Thyroid gland (tissue), 4 donors: ENCODE results near the gene POGZ. TPM values are rescaled to one million over a fixed set of nuclear protein-coding genes. Genes with fewer than 3 reads are reported as not detected.

Experiments used
- DNase-seq, 2 donors: peaks; one replicate each; pipeline ENCODE4 v3.0.0-alpha.2; 2019
- H3K27ac ChIP-seq, 3 donors: fragments of 200-600 bp; sonication (generic); 1 replicate in 2 of 3; 2 replicates in 1 of 3; pipeline ENCODE4 v1.5.1; 2016 to 2019; ENCODE audit warnings: mild to moderate bottlenecking in 1 of 3, moderate library complexity in 1 of 3
- H3K27me3 ChIP-seq: fragments of 200-600 bp; sonication (generic); one replicate; pipeline ENCODE4 v1.5.1; 2019
- H3K36me3 ChIP-seq, 2 donors: fragments of 200-600 bp; sonication (generic); one replicate each; pipeline ENCODE4 v1.5.1; 2016 to 2019
- H3K4me1 ChIP-seq, 2 donors: fragments of 200-600 bp; sonication (generic); one replicate each; pipeline ENCODE4 v1.5.1; 2017 to 2019
- H3K4me3 ChIP-seq, 3 donors: fragments of 200-600 bp; sonication (generic); replicated peaks in 1 of 3; 1 replicate in 2 of 3; 2 replicates in 1 of 3; pipeline ENCODE4 v1.5.1; 2016; ENCODE audit warnings: mild to moderate bottlenecking in 1 of 3
- H3K9me3 ChIP-seq: fragments of 200-600 bp; sonication (generic); one replicate; pipeline ENCODE4 v1.5.1; 2017
- POLR2A ChIP-seq, 2 donors: fragments of 450-650 bp; IDR thresholded peaks; one replicate each; pipeline ENCODE4 v1.6.1; 2017; ENCODE audit warnings: antibody characterized with exemption in 2 of 2, mild to moderate bottlenecking in 2 of 2, moderate library complexity in 1 of 2
- WGBS, 2 donors: methylation state at CpG; one replicate each; pipeline ENCODE4 v1.1.5; 2017; 5-methylcytosine and 5-hydroxymethylcytosine counted together
- intact Hi-C: fragments of 100-400 bp; cut with DNase I; formaldehyde crosslinking; loops from one replicate; pipeline ENCODE4 v1.15.1; 2023
- total RNA-seq, 4 donors: library from RNA; depleted of rRNA; stranded (reverse); fragments of >200 nt; gene quantifications; one replicate each; pipeline ENCODE4 v1.2.3, GENCODE V29; 2016
- TF ChIP-seq, protein P1 (sequence below), 6 experiments: fragments of 200-600 bp in 3 of 6; fragments of 450-650 bp in 3 of 6; sonication (generic) in 3 of 6; IDR thresholded peaks; one replicate each; pipeline ENCODE4 v1.5.1; 2016 to 2019; ENCODE audit warnings: antibody characterized with exemption in 6 of 6, mild to moderate bottlenecking in 2 of 6, inconsistent platforms in 1 of 6, moderate library complexity in 1 of 6

POGZ gene
- total RNA-seq, 4 donors from 2014 or later: 66.0 to 103 (median 88.3) TPM

DNA sequence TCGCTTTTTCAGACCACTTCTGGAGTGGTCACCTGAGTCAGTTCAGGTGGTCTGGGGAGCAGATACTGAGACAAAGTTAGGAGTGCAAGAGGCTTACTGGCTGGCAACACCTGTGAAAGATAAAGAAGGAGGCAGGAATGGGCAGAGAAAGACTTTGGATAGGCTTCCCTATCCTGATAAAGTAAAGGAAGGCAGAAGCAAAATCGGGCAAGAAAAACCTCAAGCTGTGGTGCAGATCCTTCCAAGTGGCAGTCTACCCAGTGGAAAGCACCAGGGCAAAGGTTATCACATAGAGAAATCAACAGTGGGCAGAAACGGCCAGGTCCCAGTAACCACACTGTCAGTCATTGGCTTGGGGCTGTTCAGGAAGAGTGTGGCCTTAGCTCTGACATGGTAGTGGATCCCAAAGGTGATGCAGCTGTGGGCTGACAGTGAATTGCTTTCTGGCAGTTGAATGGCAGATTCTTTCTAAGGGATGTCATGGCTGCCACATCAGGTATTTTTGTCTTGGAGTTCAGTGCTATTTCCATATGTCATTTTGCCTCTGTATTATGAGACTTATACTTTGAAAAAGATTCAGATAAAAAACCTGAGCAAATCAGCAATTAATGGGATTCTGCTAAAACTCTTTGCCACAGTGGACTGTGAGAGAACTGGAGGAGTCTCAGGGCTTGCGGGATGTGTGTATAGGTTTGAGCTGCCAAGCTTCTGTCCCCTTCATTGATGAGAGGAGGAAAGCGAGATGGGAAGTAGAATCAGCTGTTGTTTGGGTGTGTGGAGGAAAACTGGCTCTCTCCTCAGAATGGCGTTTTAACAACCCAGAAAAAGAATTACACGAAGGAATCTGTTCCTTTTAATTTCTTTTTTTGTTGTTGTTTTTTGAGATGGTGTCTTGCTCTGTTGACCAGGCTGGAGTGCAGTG, 43.8 kb upstream of the POGZ start:
- no peaks in the 10 kb centered on the region for H3K36me3 ChIP-seq
- no peak for DNase-seq
- no peaks in the 10 kb centered on the region for H3K9me3 ChIP-seq
- H3K4me3 ChIP-seq: no peak overlapping the region
- H3K4me1 ChIP-seq: no peaks in the 10 kb centered on the region
- no peaks in the 10 kb centered on the region for H3K27me3 ChIP-seq
- TF ChIP-seq, protein P1, sequence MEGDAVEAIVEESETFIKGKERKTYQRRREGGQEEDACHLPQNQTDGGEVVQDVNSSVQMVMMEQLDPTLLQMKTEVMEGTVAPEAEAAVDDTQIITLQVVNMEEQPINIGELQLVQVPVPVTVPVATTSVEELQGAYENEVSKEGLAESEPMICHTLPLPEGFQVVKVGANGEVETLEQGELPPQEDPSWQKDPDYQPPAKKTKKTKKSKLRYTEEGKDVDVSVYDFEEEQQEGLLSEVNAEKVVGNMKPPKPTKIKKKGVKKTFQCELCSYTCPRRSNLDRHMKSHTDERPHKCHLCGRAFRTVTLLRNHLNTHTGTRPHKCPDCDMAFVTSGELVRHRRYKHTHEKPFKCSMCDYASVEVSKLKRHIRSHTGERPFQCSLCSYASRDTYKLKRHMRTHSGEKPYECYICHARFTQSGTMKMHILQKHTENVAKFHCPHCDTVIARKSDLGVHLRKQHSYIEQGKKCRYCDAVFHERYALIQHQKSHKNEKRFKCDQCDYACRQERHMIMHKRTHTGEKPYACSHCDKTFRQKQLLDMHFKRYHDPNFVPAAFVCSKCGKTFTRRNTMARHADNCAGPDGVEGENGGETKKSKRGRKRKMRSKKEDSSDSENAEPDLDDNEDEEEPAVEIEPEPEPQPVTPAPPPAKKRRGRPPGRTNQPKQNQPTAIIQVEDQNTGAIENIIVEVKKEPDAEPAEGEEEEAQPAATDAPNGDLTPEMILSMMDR (IDR thresholded peaks at IDR 0.05): no peak
- intact Hi-C loops: no loop called here
- WGBS, 2 donors: 68 to 73% methylated on average over 7 of the region's 7 CpGs
- H3K27ac ChIP-seq: no peak overlapping the region

DNA sequence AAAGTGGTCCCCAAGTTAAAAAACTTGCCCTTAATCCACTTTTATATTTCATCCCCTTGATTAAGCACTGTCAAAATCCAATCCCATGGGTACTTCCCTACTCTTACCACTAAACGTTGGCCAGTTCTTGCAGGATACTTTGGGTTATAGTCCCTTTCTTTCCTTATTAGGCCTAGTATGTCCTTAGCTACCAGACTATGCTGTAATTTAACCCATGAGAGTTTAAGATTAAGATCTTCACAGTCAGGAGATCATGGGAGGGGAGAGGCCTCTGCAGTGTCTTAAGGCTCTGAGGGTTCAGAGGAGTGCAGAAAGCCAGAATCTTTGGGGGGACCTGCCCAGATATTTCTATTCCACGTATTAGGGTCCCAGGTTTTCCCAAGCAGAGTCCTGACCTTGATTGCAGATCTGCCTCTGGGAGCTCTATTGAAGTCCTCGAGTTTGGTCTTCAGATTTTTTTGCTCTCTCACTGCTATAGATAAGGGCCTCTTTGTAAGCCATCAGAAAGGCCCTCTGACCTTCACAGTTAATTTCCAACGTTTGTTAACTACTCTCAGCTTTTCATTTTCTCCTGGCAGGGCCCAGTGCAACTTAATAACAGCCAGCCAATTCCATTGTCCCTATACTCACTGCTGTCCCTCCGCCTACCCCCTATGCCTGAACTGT, 42.9 kb upstream of the POGZ start:
- intact Hi-C loops: no loop called here

DNA sequence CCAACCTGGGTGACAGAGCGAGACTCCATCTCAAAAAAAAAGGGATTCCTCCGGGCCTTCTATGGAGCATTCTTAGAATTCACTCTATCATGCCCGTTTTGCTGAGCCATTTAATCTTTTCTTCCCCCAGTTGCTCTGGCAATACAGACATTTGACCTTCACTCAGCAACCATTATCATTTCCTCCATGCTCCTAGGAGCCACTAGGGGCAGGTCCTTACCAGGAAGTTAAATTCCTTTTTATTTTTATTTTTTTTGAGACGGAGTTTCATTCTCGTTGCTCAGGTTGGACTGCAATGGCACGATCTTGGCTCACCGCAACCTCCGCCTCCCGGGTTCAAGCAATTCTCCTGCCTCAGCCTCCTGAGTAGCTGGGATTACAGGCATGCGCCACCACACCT, 42.2 kb upstream of the POGZ start:
- no peaks in the 10 kb centered on the region for H3K36me3 ChIP-seq

More for the DNA sequence above, 42.9 kb upstream of the POGZ start:
- Histone ChIP-seq H3K4me3 (no peak overlapping the region), H3K4me1 (no peaks in the 10 kb centered on the region), H3K27me3 (no peaks in the 10 kb centered on the region), H3K9me3 (no peaks in the 10 kb centered on the region), H3K27ac (no peak overlapping the region), H3K36me3 (no peaks in the 10 kb centered on the region)
- DNase-seq: no peak
- TF ChIP-seq POLR2A (IDR thresholded peaks at IDR 0.05): no peak
- TF ChIP-seq, protein P1 (IDR thresholded peaks at IDR 0.05): no peak
- WGBS, 2 donors: 59 to 60% methylated on average over 5 of the region's 5 CpGs

DNA sequence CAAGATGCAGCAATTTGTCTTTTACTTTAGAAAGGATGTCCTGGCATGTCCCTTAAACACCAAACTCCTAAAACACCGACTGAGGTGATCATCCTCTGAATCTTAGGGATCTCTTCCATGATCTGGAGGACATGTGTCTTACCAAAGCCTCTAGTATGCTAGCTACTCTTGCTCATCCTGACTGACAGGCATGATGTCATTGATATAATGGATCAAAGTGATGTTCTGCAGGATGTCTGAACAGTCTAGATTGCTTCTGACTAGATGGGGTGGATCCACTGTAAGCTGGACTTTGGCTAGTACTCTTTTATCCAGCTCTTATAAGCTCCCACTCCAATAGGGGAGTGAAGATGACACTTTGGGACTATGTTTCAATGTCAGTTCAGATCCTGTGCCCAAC, 40.6 kb upstream of the POGZ start:
- WGBS, 2 donors: 71 to 93% methylated on average over 1 of the region's 1 CpG
- Histone ChIP-seq H3K27ac (no peak overlapping the region), H3K9me3 (no peaks in the 10 kb centered on the region), H3K36me3 (no peaks in the 10 kb centered on the region), H3K4me3 (no peak overlapping the region), H3K27me3 (no peaks in the 10 kb centered on the region), H3K4me1 (peaks cover 0 to under 1% of the 10 kb centered on the region in 2 donors)
- no peak for DNase-seq
- TF ChIP-seq, protein P1 (IDR thresholded peaks at IDR 0.05): no peak
- no peak for TF ChIP-seq POLR2A (IDR thresholded peaks at IDR 0.05)
- intact Hi-C loops: no loop called here

More for the DNA sequence above, 42.2 kb upstream of the POGZ start:
- Histone ChIP-seq H3K4me1 (no peaks in the 10 kb centered on the region), H3K4me3 (no peak overlapping the region), H3K9me3 (no peaks in the 10 kb centered on the region), H3K27ac (no peak overlapping the region), H3K27me3 (no peaks in the 10 kb centered on the region)
- no peak for DNase-seq
- TF ChIP-seq, protein P1 (IDR thresholded peaks at IDR 0.05): no peak
- no peak for TF ChIP-seq POLR2A (IDR thresholded peaks at IDR 0.05)
- 75 to 84% methylated on average over 10 of the region's 10 CpGs for WGBS, 2 donors
- intact Hi-C loops: no loop called here

GRCh38 chr1:151499365-151499764, 40.1 kb upstream of the POGZ start:
- Histone ChIP-seq H3K9me3 (no peaks in the 10 kb centered on the region), H3K4me1 (peaks cover 4 to 6% of the 10 kb centered on the region in 2 donors), H3K27me3 (no peaks in the 10 kb centered on the region), H3K4me3 (no peak overlapping the region), H3K27ac (no peak overlapping the region), H3K36me3 (no peaks in the 10 kb centered on the region)
- TF ChIP-seq, protein P1 (IDR thresholded peaks at IDR 0.05): no peak
- TF ChIP-seq POLR2A (IDR thresholded peaks at IDR 0.05): no peak
- intact Hi-C loops: no loop called here
- DNase-seq: no peak
- 88 to 92% methylated on average over 5 of the region's 5 CpGs for WGBS, 2 donors
